Upper lobe of right lung (tissue), 1 donor: ENCODE measurements around the gene SOCS3. TPM values are rescaled to one million over a fixed set of nuclear protein-coding genes. Genes with fewer than 3 reads are reported as not detected.
A peak's percentile ranks its signal among the peaks of the same experiment; 100 is the strongest.

Experiments used
- ATAC-seq: fragments of 200-7000 bp; cut with Tn5 transposase; one replicate; pipeline ENCODE4 v1.9.1; 2020; ENCODE audit warnings: mild to moderate bottlenecking, moderate library complexity
- DNase-seq: peaks from one replicate; pipeline ENCODE4 v3.0.0-alpha.2; 2020
- H3K27ac ChIP-seq: fragments of 200-600 bp; one replicate; pipeline ENCODE4 v1.8.0; 2022
- H3K27me3 ChIP-seq: fragments of 200-600 bp; one replicate; pipeline ENCODE4 v1.8.0; 2022; ENCODE audit warnings: mild to moderate bottlenecking
- H3K36me3 ChIP-seq: fragments of 200-600 bp; one replicate; pipeline ENCODE4 v1.8.0; 2022
- H3K4me1 ChIP-seq: fragments of 200-600 bp; one replicate; pipeline ENCODE4 v1.8.0; 2022
- H3K4me3 ChIP-seq: fragments of 200-600 bp; one replicate; pipeline ENCODE4 v1.8.0; 2022; ENCODE audit warnings: mild to moderate bottlenecking
- H3K9me3 ChIP-seq: fragments of 200-600 bp; one replicate; pipeline ENCODE4 v1.8.0; 2022
- intact Hi-C: fragments of 100-400 bp; cut with DNase I; formaldehyde crosslinking; loops from one replicate; pipeline ENCODE4 v1.11.0; 2022
- total RNA-seq: library from RNA; stranded (reverse); fragmentation: NEBNext Ultra II Directional; extraction: Animal tissue kit (Norgen Biotek cat#: 25700); gene quantifications from one replicate; pipeline ENCODE4 v1.2.1, GENCODE V29; 2021
- TF ChIP-seq, protein P1 (sequence below): fragments of 200-600 bp; IDR thresholded peaks from one replicate; pipeline ENCODE4 v1.8.0; 2022; ENCODE audit warnings: antibody characterized with exemption
- donor health status: DM: no; HTN: yes; CAD: no; lungs with severe emphysema.

SOCS3 gene
- total RNA-seq, 1 donor from 2014 or later: 82.0 TPM

DNA sequence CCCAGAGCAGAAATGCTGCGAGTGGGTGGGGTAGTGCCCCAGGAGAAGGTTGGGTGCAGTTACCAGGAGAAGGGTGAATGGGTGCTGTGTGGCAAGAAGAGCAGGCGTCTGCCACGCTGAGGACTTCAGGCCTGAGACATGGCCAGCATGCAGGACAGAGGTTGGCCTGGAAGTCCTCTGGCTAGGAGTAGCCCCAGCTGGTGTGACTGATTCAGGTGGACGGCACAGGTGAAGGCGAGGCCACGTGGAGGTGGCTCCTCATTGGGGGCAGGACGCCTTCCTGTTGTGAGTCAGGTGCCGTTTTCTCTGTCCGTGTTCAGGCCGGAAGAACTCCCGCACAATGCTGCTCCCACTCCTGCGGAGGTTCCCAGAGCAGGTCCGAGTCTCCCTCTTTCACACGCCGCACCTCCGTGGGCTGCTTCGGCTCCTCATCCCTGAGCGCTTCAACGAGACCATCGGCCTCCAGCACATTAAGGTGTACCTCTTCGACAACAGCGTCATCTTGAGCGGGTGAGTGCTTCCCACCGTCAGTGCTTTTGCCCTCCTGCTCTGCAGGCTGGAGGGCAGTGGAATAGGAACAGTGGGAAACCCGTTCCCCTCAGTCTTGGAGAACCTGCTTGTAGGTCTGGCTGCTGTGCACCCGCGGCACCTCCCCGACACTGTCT lies 39.3 kb upstream of the SOCS3 start:
- H3K4me3 ChIP-seq: no peak overlapping the region
- DNase-seq: no peak
- TF ChIP-seq, protein P1, sequence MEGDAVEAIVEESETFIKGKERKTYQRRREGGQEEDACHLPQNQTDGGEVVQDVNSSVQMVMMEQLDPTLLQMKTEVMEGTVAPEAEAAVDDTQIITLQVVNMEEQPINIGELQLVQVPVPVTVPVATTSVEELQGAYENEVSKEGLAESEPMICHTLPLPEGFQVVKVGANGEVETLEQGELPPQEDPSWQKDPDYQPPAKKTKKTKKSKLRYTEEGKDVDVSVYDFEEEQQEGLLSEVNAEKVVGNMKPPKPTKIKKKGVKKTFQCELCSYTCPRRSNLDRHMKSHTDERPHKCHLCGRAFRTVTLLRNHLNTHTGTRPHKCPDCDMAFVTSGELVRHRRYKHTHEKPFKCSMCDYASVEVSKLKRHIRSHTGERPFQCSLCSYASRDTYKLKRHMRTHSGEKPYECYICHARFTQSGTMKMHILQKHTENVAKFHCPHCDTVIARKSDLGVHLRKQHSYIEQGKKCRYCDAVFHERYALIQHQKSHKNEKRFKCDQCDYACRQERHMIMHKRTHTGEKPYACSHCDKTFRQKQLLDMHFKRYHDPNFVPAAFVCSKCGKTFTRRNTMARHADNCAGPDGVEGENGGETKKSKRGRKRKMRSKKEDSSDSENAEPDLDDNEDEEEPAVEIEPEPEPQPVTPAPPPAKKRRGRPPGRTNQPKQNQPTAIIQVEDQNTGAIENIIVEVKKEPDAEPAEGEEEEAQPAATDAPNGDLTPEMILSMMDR: no peak
- no peak for ATAC-seq
- H3K36me3 ChIP-seq: peaks cover 97% of the 10 kb centered on the region
- H3K27me3 ChIP-seq: no peaks in the 10 kb centered on the region
- H3K9me3 ChIP-seq: no peaks in the 10 kb centered on the region
- no peak overlapping the region for H3K27ac ChIP-seq
- intact Hi-C loops: no loop called here
- H3K4me1 ChIP-seq: peaks cover 33% of the 10 kb centered on the region

DNA sequence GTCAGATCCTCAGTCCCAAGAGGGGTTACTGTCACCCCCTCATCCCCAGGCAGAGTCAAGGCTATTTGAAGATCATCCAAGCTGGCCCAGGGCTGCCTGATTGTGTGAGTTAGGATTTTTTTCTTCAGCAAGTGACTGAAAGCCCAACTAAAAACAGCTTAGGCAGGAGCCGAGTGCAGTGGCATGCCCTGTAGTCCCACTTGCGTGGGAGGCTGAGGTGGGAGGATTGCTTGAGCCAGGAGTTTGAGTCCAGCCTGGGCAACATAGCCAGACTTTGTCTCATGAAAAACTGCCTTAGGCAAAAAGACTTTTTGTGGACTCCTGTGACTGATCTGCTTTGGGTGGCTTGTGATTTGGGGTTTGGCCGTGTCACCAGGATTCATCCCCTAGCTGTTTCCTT lies 38.5 kb upstream of the SOCS3 start:
- DNase-seq: no peak
- no peaks in the 10 kb centered on the region for H3K9me3 ChIP-seq
- TF ChIP-seq, protein P1: no peak
- no peak overlapping the region for H3K27ac ChIP-seq
- H3K36me3 ChIP-seq: peaks cover 97% of the 10 kb centered on the region
- ATAC-seq: no peak
- intact Hi-C loops: no loop called here
- H3K27me3 ChIP-seq: no peaks in the 10 kb centered on the region
- no peak overlapping the region for H3K4me3 ChIP-seq
- peaks cover 33% of the 10 kb centered on the region for H3K4me1 ChIP-seq

DNA sequence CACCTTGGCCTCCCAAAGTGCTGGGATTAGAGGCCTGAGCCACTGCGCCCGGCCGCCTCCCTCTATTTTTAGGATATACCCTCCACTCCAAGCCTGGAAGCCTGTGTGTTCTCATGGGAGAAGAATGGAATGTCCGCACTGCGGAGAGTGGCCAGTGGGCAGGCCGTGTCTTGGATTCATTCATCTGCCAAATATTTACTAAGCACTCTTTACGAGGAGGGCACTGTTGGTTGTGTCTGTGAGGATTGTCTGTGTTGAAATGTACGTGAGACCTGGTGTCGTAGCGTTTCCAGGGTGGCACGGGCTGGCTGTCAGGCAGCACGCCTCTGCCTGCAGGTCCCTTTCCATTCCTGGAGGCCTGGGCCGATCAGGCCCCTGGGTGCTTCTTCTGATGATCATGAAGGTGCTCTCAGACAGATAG lies 37.8 kb upstream of the SOCS3 start:
- Histone ChIP-seq H3K4me3 (no peak overlapping the region), H3K36me3 (peaks cover 92% of the 10 kb centered on the region), H3K27me3 (no peaks in the 10 kb centered on the region), H3K9me3 (no peaks in the 10 kb centered on the region), H3K27ac (no peak overlapping the region), H3K4me1 (peaks cover 33% of the 10 kb centered on the region)
- no peak for DNase-seq
- ATAC-seq: peak; percentile 74
- TF ChIP-seq, protein P1: no peak
- intact Hi-C loops: no loop called here

DNA sequence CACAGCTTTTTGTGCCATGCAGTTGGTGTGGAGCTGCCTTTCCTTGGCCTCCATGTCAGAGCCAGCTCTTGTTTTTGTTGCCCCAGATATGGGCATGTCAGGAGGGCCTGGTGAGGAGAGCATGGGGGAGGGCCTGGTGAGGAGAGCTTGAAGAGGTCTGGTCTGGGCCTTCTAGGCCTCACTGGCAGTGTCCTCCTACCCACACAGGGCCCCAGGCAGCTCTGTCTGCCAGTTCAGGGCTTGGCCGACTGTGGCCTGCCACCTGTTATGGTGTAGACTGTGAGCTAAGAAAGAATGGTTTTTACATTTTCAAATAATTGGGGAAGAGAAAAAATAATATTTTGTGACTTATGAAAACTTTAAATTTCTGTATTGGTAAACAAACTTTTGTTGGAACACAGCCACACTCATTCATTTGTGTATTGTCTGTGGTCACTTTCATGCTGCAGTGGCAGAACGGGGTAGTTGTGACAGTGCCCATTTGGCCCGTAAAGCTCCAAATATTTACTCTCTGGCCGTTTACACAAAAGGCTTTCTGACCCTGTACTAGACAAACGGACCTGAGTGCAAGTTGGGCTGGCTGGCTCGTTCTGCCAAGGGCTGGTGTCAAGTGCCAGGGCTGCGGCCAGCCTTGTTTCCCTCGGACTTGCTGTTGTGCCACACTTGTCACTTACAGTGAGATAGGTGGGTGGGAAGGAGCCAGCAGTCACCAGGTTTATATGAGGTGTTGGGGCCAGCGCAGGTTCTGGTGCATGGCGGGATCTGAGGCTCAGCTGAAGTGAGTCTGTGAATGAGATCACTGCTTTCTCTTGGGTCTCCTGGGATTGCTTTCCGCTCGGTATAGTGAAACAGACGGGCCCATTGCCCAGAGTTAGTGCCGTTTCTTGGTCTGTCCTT lies 36.8 kb upstream of the SOCS3 start:
- TF ChIP-seq, protein P1: no peak
- ATAC-seq (peak; percentile 62), DNase-seq (no peak)
- no peaks in the 10 kb centered on the region for H3K27me3 ChIP-seq
- H3K27ac ChIP-seq: peak overlapping the region; percentile 39
- no peak overlapping the region for H3K4me3 ChIP-seq
- H3K4me1 ChIP-seq: peaks cover 40% of the 10 kb centered on the region
- intact Hi-C loops: no loop called here
- no peaks in the 10 kb centered on the region for H3K9me3 ChIP-seq
- peaks cover 82% of the 10 kb centered on the region for H3K36me3 ChIP-seq

DNA sequence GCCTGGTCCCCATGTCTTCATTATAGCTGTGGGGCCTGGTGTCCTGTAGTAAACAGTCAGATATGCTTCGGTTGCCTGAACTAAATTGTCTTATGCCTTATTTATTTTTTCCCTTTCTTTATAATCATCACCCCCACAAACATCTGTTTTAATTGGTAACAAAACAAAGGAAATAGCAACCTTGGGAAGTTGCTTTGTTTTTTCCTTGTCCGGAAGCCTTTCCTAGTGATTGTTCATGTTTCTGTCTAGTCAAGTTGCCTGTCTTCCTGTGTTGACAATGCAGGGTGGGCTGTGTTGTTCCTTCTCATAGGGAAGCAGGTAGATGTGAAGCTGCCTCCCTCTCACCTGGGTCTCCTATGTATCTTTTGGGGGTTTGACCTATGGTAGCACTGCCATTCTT lies 35.3 kb upstream of the SOCS3 start:
- ATAC-seq (no peak), DNase-seq (no peak)
- intact Hi-C loops: no loop called here
- Histone ChIP-seq H3K27me3 (no peaks in the 10 kb centered on the region), H3K4me3 (no peak overlapping the region), H3K9me3 (no peaks in the 10 kb centered on the region), H3K27ac (no peak overlapping the region), H3K4me1 (peaks cover 54% of the 10 kb centered on the region), H3K36me3 (peaks cover 67% of the 10 kb centered on the region)
- TF ChIP-seq, protein P1: no peak
